GM23338 (cell line): ENCODE measurements around the gene TRMT44. TPM values are rescaled to one million over a fixed set of nuclear protein-coding genes. Genes with fewer than 3 reads are reported as not detected.

Source experiments
- ATAC-seq: fragments of 200-7000 bp; cut with Tn5 transposase; 3 replicates; pipeline ENCODE4 v1.9.1; 2020
- DNase-seq: peaks from one replicate; pipeline ENCODE4 v3.0.0-alpha.2; 2015; ENCODE audit warnings: low spot score
- H2AFZ ChIP-seq: fragments of 200-600 bp; sonication (generic); 2 replicates; pipeline ENCODE4 v1.8.0; 2016; ENCODE audit warnings: antibody characterized with exemption, mild to moderate bottlenecking, moderate library complexity
- H3F3A ChIP-seq: fragments of 200-600 bp; sonication (generic); replicated peaks from 2 replicates; pipeline ENCODE4 v1.8.0; 2017; ENCODE audit warnings: antibody characterized with exemption, mixed run types, low read depth
- H3K27ac ChIP-seq: fragments of 200-600 bp; sonication (generic); 2 replicates; pipeline ENCODE4 v1.6.1; 2016; ENCODE audit warnings: low read depth
- H3K27me3 ChIP-seq: fragments of 200-600 bp; sonication (generic); 2 replicates; pipeline ENCODE4 v1.8.0; 2016; ENCODE audit warnings: mild to moderate bottlenecking, mixed run types, moderate library complexity; ENCODE audit not compliant: insufficient read depth
- H3K36me3 ChIP-seq: fragments of 200-600 bp; sonication (generic); 2 replicates; pipeline ENCODE4 v1.8.0; 2016; ENCODE audit warnings: mild to moderate bottlenecking; ENCODE audit not compliant: insufficient read depth
- H3K4me1 ChIP-seq: fragments of 200-600 bp; sonication (generic); 2 replicates; pipeline ENCODE4 v1.8.0; 2016; ENCODE audit warnings: mild to moderate bottlenecking, moderate library complexity; ENCODE audit not compliant: insufficient read depth
- H3K4me2 ChIP-seq: fragments of 200-600 bp; sonication (generic); 2 replicates; pipeline ENCODE4 v1.7.1; 2017; ENCODE audit warnings: mixed run types
- H3K4me3 ChIP-seq: fragments of 200-600 bp; sonication (generic); 2 replicates; pipeline ENCODE4 v1.6.1; 2016; ENCODE audit warnings: mixed run types
- H3K79me2 ChIP-seq: fragments of 200-600 bp; sonication (generic); replicated peaks from 2 replicates; pipeline ENCODE4 v1.8.0; 2017; ENCODE audit warnings: mild to moderate bottlenecking; ENCODE audit not compliant: insufficient read depth
- H3K9me2 ChIP-seq: fragments of 200-600 bp; sonication (generic); 2 replicates; pipeline ENCODE4 v1.8.0; 2017; ENCODE audit not compliant: insufficient read depth
- H4K20me1 ChIP-seq: fragments of 200-600 bp; sonication (generic); replicated peaks from 2 replicates; pipeline ENCODE4 v1.8.0; 2017; ENCODE audit warnings: mild to moderate bottlenecking; ENCODE audit not compliant: insufficient read depth
- H3K27ac Mint-ChIP-seq: 2 replicates; pipeline ENCODE4 v1.8.0; 2020; ENCODE audit warnings: inconsistent platforms, mild to moderate bottlenecking, moderate library complexity, mixed read lengths
- H3K27me3 Mint-ChIP-seq: 3 replicates; pipeline ENCODE4 v1.8.0; 2022; ENCODE audit warnings: low read depth, mild to moderate bottlenecking, moderate library complexity, mixed read lengths, inconsistent platforms; ENCODE audit not compliant: insufficient read depth, poor library complexity
- H3K36me3 Mint-ChIP-seq: 3 replicates; pipeline ENCODE4 v1.8.0; 2021; ENCODE audit warnings: low read depth, mild to moderate bottlenecking, inconsistent platforms, moderate library complexity, mixed read lengths
- H3K4me1 Mint-ChIP-seq: 3 replicates; pipeline ENCODE4 v1.8.0; 2020; ENCODE audit warnings: mild to moderate bottlenecking, inconsistent platforms, mixed read lengths
- H3K4me3 Mint-ChIP-seq: 3 replicates; pipeline ENCODE4 v1.8.0; 2021; ENCODE audit warnings: moderate library complexity, mild to moderate bottlenecking, inconsistent platforms, mixed read lengths
- H3K9me3 Mint-ChIP-seq: 3 replicates; pipeline ENCODE4 v1.8.0; 2020; ENCODE audit warnings: moderate library complexity, mild to moderate bottlenecking, inconsistent platforms, mixed read lengths
- ETS1 ChIP-seq: IDR thresholded peaks from 2 replicates; pipeline ENCODE4 v1.6.1; 2016; ENCODE audit warnings: antibody characterized with exemption
- EZH2phosphoT487 ChIP-seq: fragments of 200-600 bp; sonication (generic); IDR thresholded peaks from one replicate; pipeline ENCODE4 v1.8.1; 2018; ENCODE audit warnings: antibody characterized with exemption; ENCODE audit not compliant: unreplicated experiment
- JUNB ChIP-seq: IDR thresholded peaks from one replicate; pipeline ENCODE4 v1.6.1; 2016; ENCODE audit warnings: antibody characterized with exemption; ENCODE audit not compliant: unreplicated experiment
- NANOG ChIP-seq: IDR thresholded peaks from 2 replicates; pipeline ENCODE4 v1.6.1; 2016; ENCODE audit warnings: antibody characterized with exemption, borderline replicate concordance
- ZNF114 ChIP-seq: fragments of 250-450 bp; sonication (Bioruptor Pico); IDR thresholded peaks from 2 replicates; pipeline ENCODE4 v1.5.0; 2020; ENCODE audit warnings: mild to moderate bottlenecking, moderate library complexity
- ZNF331 ChIP-seq: fragments of 250-450 bp; sonication (Bioruptor Pico); IDR thresholded peaks from 2 replicates; pipeline ENCODE4 v1.5.0; 2020; ENCODE audit warnings: low read depth, mild to moderate bottlenecking, moderate library complexity
- ZNF462 ChIP-seq: fragments of 250-450 bp; sonication (Bioruptor Pico); IDR thresholded peaks from 2 replicates; pipeline ENCODE4 v1.5.0; 2020; ENCODE audit warnings: mild to moderate bottlenecking, moderate library complexity
- polyA plus RNA-seq: library from polyadenylated mRNA; unstranded; fragments of >200 nt; fragmentation: Nextera tagmentation; extraction: Ambion mirVana; gene quantifications from 2 replicates; pipeline ENCODE4 v1.2.1, GENCODE V29; 2016
- total RNA-seq: library from RNA; depleted of rRNA; stranded (reverse); fragments of >200 nt; shearing (Covaris generic); gene quantifications from 2 replicates; pipeline ENCODE4 v1.2.3, GENCODE V29; 2014

The TRMT44 gene
- total and polyA plus RNA-seq, 2 experiments from 2014 or later = 10.3 to 49.8 TPM

GRCh38 chr4:8438743-8439142 is 1.8 kb upstream of the TRMT44 start (continued):
- TF ChIP-seq ZNF462 (CRISPR knock-in tag) (no peak), JUNB (no peak), ETS1 (no peak), ZNF331 (CRISPR knock-in tag) (no peak), NANOG (no peak)

GRCh38 chr4:8439168-8439567 is 1.4 kb upstream of the TRMT44 start:
- Histone ChIP-seq H3K27ac (no peak overlapping the region; the same call in 1 of the 2 replicates), H3K27me3 (no peaks in the 10 kb centered on the region), H3F3A (no peaks in the 10 kb centered on the region), H2AFZ (no peak overlapping the region), H3K36me3 (no peaks in the 10 kb centered on the region), H3K4me1 (peaks cover 33% of the 10 kb centered on the region), H4K20me1 (peaks cover 11% of the 10 kb centered on the region), H3K9me2 (no peaks in the 10 kb centered on the region), H3K4me2 (no peak overlapping the region), H3K79me2 (peaks cover 43% of the 10 kb centered on the region), H3K4me3 (no peak overlapping the region)
- Mint-ChIP-seq H3K27ac (no peak overlapping the region), H3K36me3 (peaks cover 5% of the 10 kb centered on the region; the same call in 1 of the 3 replicates), H3K27me3 (peaks cover 12% of the 10 kb centered on the region), H3K9me3 (peaks cover 15% of the 10 kb centered on the region), H3K4me3 (peak overlapping the region; percentile 19), H3K4me1 (peaks cover 59% of the 10 kb centered on the region)
- DNase-seq (no peak), ATAC-seq (no peak)
- TF ChIP-seq ZNF114 (CRISPR knock-in tag) = no peak
- no peak for TF ChIP-seq EZH2phosphoT487
- TF ChIP-seq ZNF462 (CRISPR knock-in tag) = no peak
- TF ChIP-seq NANOG = no peak
- no peak for TF ChIP-seq ZNF331 (CRISPR knock-in tag)
- no peak for TF ChIP-seq JUNB
